Measurements from ENCODE around the gene TSC22D4. TPM values are rescaled to one million over a fixed set of nuclear protein-coding genes. Genes with fewer than 3 reads are reported as not detected.

Gene TSC22D4
- polyA plus RNA-seq, 1 of the 3 experiments (the other 2 are of a cell fraction) = 32.7 TPM

GRCh38 chr7:100475549-100475948, 3.5 kb downstream of the TSC22D4 start:
- CTCF ChIA-PET = interaction anchor here (1.0 to 5.9 kb wide), 8 partner anchors 7 to 377 kb away, joined by 3 to 35 read pairs (median 13); partner anchors contain the start of gene SLC12A9
- Histone ChIP-seq H3K4me1 (ENCODE audit: control insufficient read depth in 1 of 2, insufficient read depth in 2 of 2, low read depth in 1 of 2, low read length in 1 of 2) (peaks cover 16 to 22% of the 10 kb centered on the region in 2 experiments; a peak in 3 of 4 replicates), H3K9me3 (no peaks in the 10 kb centered on the region), H2AFZ (ENCODE audit: low read depth) (no peak overlapping the region), H3K4me3 (ENCODE audit: low read depth in 2 of 2, low read length in 1 of 2) (no peak overlapping the region), H3K9ac (no peak overlapping the region), H3K79me2 (ENCODE audit: insufficient read depth) (peaks cover 42% of the 10 kb centered on the region), H4K20me1 (ENCODE audit: insufficient read depth) (peaks cover 15% of the 10 kb centered on the region; the same call in 1 of the 2 replicates), H3K9me2 (no peaks in the 10 kb centered on the region), H3K36me3 (replicated peaks in 1 of 2; ENCODE audit: control insufficient read depth in 1 of 2, insufficient read depth in 2 of 2, low read length in 1 of 2) (peaks cover 5 to 16% of the 10 kb centered on the region in 2 experiments), H3F3A (replicated peaks; ENCODE audit: insufficient read depth) (peaks cover 4% of the 10 kb centered on the region), H3K27me3 (ENCODE audit: insufficient read depth) (no peaks in the 10 kb centered on the region), H3K4me2 (peak overlapping the region; percentile 99; the same call in 1 of the 2 replicates), H3K27ac (ENCODE audit: low read depth in 2 of 2, low read length in 1 of 2) (no peak overlapping the region)
- peak; percentile 28 for DNase-seq
- 90% methylated on average over 9 of the region's 9 CpGs for WGBS (ENCODE audit: low lambda C conversion rate)
- TF ChIP-seq POLR2AphosphoS5 (IDR thresholded peaks at IDR 0.05; ENCODE audit: low read depth, low read length) (no peak), CHD2 (IDR thresholded peaks at IDR 0.05; ENCODE audit: low read length, partially characterized antibody) (no peak), RFX5 (IDR thresholded peaks at IDR 0.05; ENCODE audit: low read length) (no peak), REST (IDR thresholded peaks at IDR 0.05; ENCODE audit: low read depth, low read length) (no peak), FOSL2 (IDR thresholded peaks at IDR 0.05; ENCODE audit: borderline replicate concordance, low read depth) (no peak), TEAD4 (IDR thresholded peaks at IDR 0.05; ENCODE audit: borderline replicate concordance, insufficient read depth) (no peak), CTCF (IDR thresholded peaks at IDR 0.05) (no peak)
- POLR2A ChIA-PET = no interaction called here

GRCh38 chr7:100472854-100473499, 6.0 kb downstream of the TSC22D4 start:
- Histone ChIP-seq H3K9ac (no peak overlapping the region), H3K4me2 (no peak overlapping the region), H3K27me3 (ENCODE audit: insufficient read depth) (no peaks in the 10 kb centered on the region), H3K36me3 (replicated peaks in 1 of 2; ENCODE audit: control insufficient read depth in 1 of 2, insufficient read depth in 2 of 2, low read length in 1 of 2) (peaks cover 5 to 18% of the 10 kb centered on the region in 2 experiments), H3K4me3 (ENCODE audit: low read depth in 2 of 2, low read length in 1 of 2) (no peak overlapping the region), H3K27ac (ENCODE audit: low read depth in 2 of 2, low read length in 1 of 2) (no peak overlapping the region), H3K9me2 (no peaks in the 10 kb centered on the region), H3F3A (replicated peaks; ENCODE audit: insufficient read depth) (peaks cover 4% of the 10 kb centered on the region), H2AFZ (ENCODE audit: low read depth) (no peak overlapping the region), H3K79me2 (ENCODE audit: insufficient read depth) (peaks cover 32% of the 10 kb centered on the region), H4K20me1 (ENCODE audit: insufficient read depth) (peaks cover 15% of the 10 kb centered on the region; the same call in 1 of the 2 replicates), H3K9me3 (no peaks in the 10 kb centered on the region), H3K4me1 (ENCODE audit: control insufficient read depth in 1 of 2, insufficient read depth in 2 of 2, low read depth in 1 of 2, low read length in 1 of 2) (peaks cover 12 to 25% of the 10 kb centered on the region in 2 experiments; a peak in 3 of 4 replicates)
- WGBS (ENCODE audit: low lambda C conversion rate) = 77% methylated on average over 14 of the region's 14 CpGs
- POLR2A ChIA-PET = interaction anchor here (0.7 kb wide), 1 partner anchor 18 kb away, joined by 3 read pairs; no protein-coding TSS in a partner anchor
- CTCF ChIA-PET = interaction anchor here (1.5 to 3.3 kb wide), 4 partner anchors 10 to 91 kb away, joined by 6 to 29 read pairs (median 17); partner anchors contain the start of gene NYAP1
- DNase-seq = peak; percentile 42
- TF ChIP-seq RFX5 (IDR thresholded peaks at IDR 0.05; ENCODE audit: low read length) (no peak), GABPA (IDR thresholded peaks at IDR 0.05; ENCODE audit: low read depth) (peak; percentile 38; the same call in 1 of the 2 replicates)
